GM18907 (cell line): ENCODE measurements around the gene MTHFD1L.

ENCODE experiments used
- ATAC-seq: cut with Tn5 transposase; IDR thresholded peaks from one replicate; pipeline ENCODE4 v1.9.1; 2021; ENCODE audit warnings: mild to moderate bottlenecking, moderate library complexity; ENCODE audit not compliant: unreplicated experiment

The MTHFD1L gene

GRCh38 chr6:151141685-151142084, 276.2 kb downstream of the MTHFD1L start:
- ATAC-seq, result no peak

GRCh38 chr6:151142676-151143075, 277.2 kb downstream of the MTHFD1L start:
- ATAC-seq, result no peak

GRCh38 chr6:151143337-151143736, 277.8 kb downstream of the MTHFD1L start:
- no peak for ATAC-seq

GRCh38 chr6:151143806-151144205, 278.3 kb downstream of the MTHFD1L start:
- no peak for ATAC-seq

- ATAC-seq, result no peak
Measured at GRCh38 chr6:151147118-151147832, 281.8 kb downstream of the MTHFD1L start.

GRCh38 chr6:151148111-151148510, 282.6 kb downstream of the MTHFD1L start:
- ATAC-seq, result no peak

- ATAC-seq, result no peak
Measured at GRCh38 chr6:151149793-151150192, 284.3 kb downstream of the MTHFD1L start.
